KMS-11 (cell line): ENCODE results near the gene PLEKHD1.

Experiments used
- H2AFZ ChIP-seq: fragments of 200-600 bp; sonication (generic); 2 replicates; pipeline ENCODE4 v1.6.1; 2016; ENCODE audit warnings: antibody characterized with exemption, mixed run types, low read depth
- H3K27ac ChIP-seq: fragments of 200-600 bp; sonication (generic); 2 replicates; pipeline ENCODE4 v1.6.1; 2016; ENCODE audit warnings: mild to moderate bottlenecking, mixed run types
- H3K27me3 ChIP-seq: fragments of 200-600 bp; sonication (generic); 2 replicates; pipeline ENCODE4 v1.6.1; 2017; ENCODE audit warnings: mild to moderate bottlenecking, low read depth, mixed run types, moderate library complexity; ENCODE audit not compliant: insufficient read depth
- H3K36me3 ChIP-seq: fragments of 200-600 bp; sonication (generic); 2 replicates; pipeline ENCODE4 v1.6.1; 2017; ENCODE audit warnings: mild to moderate bottlenecking, mixed run types; ENCODE audit not compliant: insufficient read depth
- H3K4me1 ChIP-seq: fragments of 200-600 bp; sonication (generic); 2 replicates; pipeline ENCODE4 v1.6.1; 2016; ENCODE audit warnings: mild to moderate bottlenecking, low read depth, mixed run types; ENCODE audit not compliant: poor library complexity, severe bottlenecking
- H3K4me2 ChIP-seq: fragments of 200-600 bp; sonication (generic); 2 replicates; pipeline ENCODE4 v1.7.0; 2016; ENCODE audit warnings: mild to moderate bottlenecking, mixed run types
- H3K4me3 ChIP-seq: fragments of 200-600 bp; sonication (generic); IDR thresholded peaks from 2 replicates; pipeline ENCODE4 v1.6.1; 2017; ENCODE audit warnings: low read depth, low read length, mixed read lengths; ENCODE audit not compliant: insufficient read depth
- H3K79me2 ChIP-seq: fragments of 200-600 bp; sonication (generic); 2 replicates; pipeline ENCODE4 v1.6.1; 2016; ENCODE audit warnings: low read depth, mixed run types; ENCODE audit not compliant: insufficient read depth
- H3K9ac ChIP-seq: fragments of 200-600 bp; sonication (generic); 2 replicates; pipeline ENCODE4 v1.6.1; 2016; ENCODE audit warnings: mild to moderate bottlenecking, mixed run types
- H4K20me1 ChIP-seq: fragments of 200-600 bp; sonication (generic); 2 replicates; pipeline ENCODE4 v1.6.1; 2016; ENCODE audit warnings: mild to moderate bottlenecking, mixed run types; ENCODE audit not compliant: insufficient read depth
- TF ChIP-seq, protein P1 (sequence below): fragments of 200-600 bp; sonication (generic); conservative IDR thresholded peaks from 2 replicates; pipeline ENCODE4 v1.6.1; 2017; ENCODE audit warnings: low read depth, mild to moderate bottlenecking, antibody characterized with exemption, low read length, moderate library complexity, mixed read lengths

Gene PLEKHD1

DNA sequence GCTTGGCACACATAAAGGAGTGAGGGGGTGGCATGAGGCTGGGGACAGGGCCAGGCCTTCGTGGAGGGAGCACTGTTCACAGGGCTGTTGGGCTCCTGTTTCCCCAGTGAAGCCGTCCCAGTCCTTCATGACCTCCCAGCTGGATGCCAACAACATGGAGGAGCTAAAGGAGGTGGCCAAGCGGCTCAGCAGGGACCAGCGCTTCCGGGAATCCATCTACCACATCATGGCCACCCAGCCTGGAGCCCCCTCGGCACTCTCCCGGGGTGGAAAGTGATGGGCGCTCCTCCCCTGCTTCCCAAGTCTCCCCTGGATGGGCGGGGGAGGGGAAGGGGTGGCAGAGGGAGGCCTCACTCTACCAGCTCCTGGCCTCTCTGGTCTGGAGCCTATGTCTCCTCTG lies 43.6 kb downstream of the PLEKHD1 start:
- Histone ChIP-seq H2AFZ (no peak overlapping the region), H3K27me3 (no peaks in the 10 kb centered on the region), H3K4me2 (no peak overlapping the region), H3K27ac (no peak overlapping the region), H3K9ac (no peak overlapping the region), H3K4me3 (no peak overlapping the region), H3K4me1 (no peaks in the 10 kb centered on the region), H4K20me1 (no peaks in the 10 kb centered on the region), H3K36me3 (no peaks in the 10 kb centered on the region), H3K79me2 (no peaks in the 10 kb centered on the region)
- TF ChIP-seq, protein P1, sequence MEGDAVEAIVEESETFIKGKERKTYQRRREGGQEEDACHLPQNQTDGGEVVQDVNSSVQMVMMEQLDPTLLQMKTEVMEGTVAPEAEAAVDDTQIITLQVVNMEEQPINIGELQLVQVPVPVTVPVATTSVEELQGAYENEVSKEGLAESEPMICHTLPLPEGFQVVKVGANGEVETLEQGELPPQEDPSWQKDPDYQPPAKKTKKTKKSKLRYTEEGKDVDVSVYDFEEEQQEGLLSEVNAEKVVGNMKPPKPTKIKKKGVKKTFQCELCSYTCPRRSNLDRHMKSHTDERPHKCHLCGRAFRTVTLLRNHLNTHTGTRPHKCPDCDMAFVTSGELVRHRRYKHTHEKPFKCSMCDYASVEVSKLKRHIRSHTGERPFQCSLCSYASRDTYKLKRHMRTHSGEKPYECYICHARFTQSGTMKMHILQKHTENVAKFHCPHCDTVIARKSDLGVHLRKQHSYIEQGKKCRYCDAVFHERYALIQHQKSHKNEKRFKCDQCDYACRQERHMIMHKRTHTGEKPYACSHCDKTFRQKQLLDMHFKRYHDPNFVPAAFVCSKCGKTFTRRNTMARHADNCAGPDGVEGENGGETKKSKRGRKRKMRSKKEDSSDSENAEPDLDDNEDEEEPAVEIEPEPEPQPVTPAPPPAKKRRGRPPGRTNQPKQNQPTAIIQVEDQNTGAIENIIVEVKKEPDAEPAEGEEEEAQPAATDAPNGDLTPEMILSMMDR, result no peak

DNA sequence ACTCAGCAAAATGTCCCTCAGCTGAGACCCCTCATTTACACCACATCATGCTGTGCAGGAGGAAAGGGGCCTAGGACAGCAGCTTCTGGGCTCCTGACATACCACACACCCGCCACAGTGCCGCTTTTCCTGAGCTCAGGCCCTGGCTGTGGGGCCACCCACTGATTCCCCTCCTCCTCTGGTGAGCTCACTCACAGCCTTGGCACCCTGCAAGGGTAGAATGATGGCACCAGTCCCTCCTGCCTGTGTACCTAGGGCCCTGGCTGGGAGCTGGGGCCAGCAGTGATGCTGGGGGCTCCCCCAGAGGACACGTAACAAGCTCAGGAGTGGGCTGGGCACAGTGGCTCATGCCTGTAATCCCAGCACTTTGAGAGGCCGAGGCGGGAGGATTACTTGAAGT lies 44.4 kb downstream of the PLEKHD1 start:
- H3K4me2 ChIP-seq, result no peak overlapping the region
- H3K4me3 ChIP-seq, result no peak overlapping the region
- TF ChIP-seq, protein P1, result no peak
- H3K79me2 ChIP-seq, result no peaks in the 10 kb centered on the region
- H4K20me1 ChIP-seq, result no peaks in the 10 kb centered on the region
- H3K36me3 ChIP-seq, result no peaks in the 10 kb centered on the region
- no peak overlapping the region for H3K27ac ChIP-seq
- H2AFZ ChIP-seq, result no peak overlapping the region
- no peaks in the 10 kb centered on the region for H3K4me1 ChIP-seq
- no peaks in the 10 kb centered on the region for H3K27me3 ChIP-seq
- H3K9ac ChIP-seq, result no peak overlapping the region

DNA sequence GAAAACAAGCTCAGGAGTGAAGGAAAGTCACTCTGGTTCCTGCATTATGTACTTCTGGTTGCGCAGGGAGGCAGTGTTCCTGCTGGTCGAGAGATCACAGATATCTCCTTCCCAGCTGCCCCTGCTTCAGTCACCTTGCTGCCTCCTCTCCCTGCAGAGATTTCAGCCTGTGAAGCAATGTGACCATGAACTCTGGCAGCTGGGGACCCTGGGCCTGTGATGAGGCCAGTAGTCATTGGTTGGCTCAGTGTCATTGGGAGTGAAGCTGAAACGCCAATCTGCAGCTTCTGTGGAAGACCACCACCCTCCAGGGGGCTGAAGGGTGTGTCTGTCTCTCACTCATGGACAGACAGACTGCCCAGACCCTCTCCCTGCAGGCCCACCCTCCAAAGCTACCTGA lies 45.0 kb downstream of the PLEKHD1 start:
- no peak overlapping the region for H3K4me3 ChIP-seq
- H3K27ac ChIP-seq, result no peak overlapping the region
- no peaks in the 10 kb centered on the region for H3K79me2 ChIP-seq
- no peak overlapping the region for H3K4me2 ChIP-seq
- H3K9ac ChIP-seq, result no peak overlapping the region
- no peaks in the 10 kb centered on the region for H3K27me3 ChIP-seq
- no peaks in the 10 kb centered on the region for H3K36me3 ChIP-seq
- TF ChIP-seq, protein P1, result no peak
- no peak overlapping the region for H2AFZ ChIP-seq
- H4K20me1 ChIP-seq, result no peaks in the 10 kb centered on the region
- H3K4me1 ChIP-seq, result no peaks in the 10 kb centered on the region

DNA sequence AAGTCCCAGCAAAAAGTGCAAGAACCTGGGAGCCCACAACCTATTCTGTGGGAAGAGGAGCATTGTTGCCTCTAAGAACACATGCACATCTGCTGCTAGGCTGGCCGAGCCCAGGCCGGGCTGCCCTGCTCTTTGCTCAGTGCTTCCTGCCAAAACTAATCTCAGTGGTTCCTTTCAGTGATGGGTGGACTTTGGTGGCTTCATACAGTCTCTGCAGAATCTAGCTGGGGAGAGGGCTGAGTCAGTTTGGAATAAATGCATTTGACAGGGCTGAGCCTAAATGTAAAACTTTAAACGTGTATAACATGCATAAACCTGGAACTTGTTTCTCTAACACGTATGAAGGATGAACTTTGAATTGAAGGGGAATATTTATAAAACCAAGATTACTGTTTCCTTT lies 45.6 kb downstream of the PLEKHD1 start:
- TF ChIP-seq, protein P1, result no peak
- no peaks in the 10 kb centered on the region for H3K36me3 ChIP-seq
- no peaks in the 10 kb centered on the region for H3K27me3 ChIP-seq
- no peaks in the 10 kb centered on the region for H3K79me2 ChIP-seq
- H4K20me1 ChIP-seq, result no peaks in the 10 kb centered on the region
- no peak overlapping the region for H3K4me2 ChIP-seq
- H3K4me1 ChIP-seq, result no peaks in the 10 kb centered on the region
- no peak overlapping the region for H2AFZ ChIP-seq
- H3K4me3 ChIP-seq, result no peak overlapping the region
- H3K27ac ChIP-seq, result no peak overlapping the region
- no peak overlapping the region for H3K9ac ChIP-seq
